ENCODE data around the gene DICER1. TPM values are rescaled to one million over a fixed set of nuclear protein-coding genes. Genes with fewer than 3 reads are reported as not detected.

DICER1 gene
- total RNA-seq, 1 experiment from 2014 or later = 32.7 TPM

DNA sequence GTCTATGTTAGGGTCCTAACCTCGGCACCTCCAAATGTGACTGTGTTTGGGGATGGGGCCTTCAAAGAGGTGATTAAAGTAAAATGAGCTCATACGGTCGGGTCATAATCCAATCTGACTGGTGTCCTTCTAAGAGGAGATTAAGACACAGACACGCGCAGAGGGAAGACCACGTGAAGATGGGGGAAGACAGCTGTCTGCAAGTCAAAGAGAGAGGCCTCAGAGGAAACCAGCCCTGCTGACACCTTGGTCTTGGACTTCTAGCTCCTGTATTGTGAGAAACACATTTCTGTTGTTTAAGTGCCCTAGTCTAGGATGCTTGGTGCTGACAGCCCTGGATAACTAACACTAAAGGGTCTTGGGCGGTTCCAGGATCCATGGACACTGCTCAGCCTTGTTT, 109.6 kb downstream of the DICER1 start:
- in situ Hi-C loops (cut with HindIII; ENCODE audit: low pct_unique_long_range_greater_than_20kb, low sequenced_read_pairs) (no loop called here), intact Hi-C loops (cut with micrococcal nuclease; ENCODE audit: unreplicated experiment) (no loop called here)
- TF ChIP-seq TCF7L2 (IDR thresholded peaks at IDR 0.05; ENCODE audit: low read depth, low read length) (no peak), POLR2AphosphoS5 (IDR thresholded peaks at IDR 0.05; ENCODE audit: low read depth, low read length) (no peak), SIN3A (IDR thresholded peaks at IDR 0.05; ENCODE audit: borderline replicate concordance, insufficient read depth, low read depth, low read length) (no peak)
- TF ChIP-seq, protein P1, sequence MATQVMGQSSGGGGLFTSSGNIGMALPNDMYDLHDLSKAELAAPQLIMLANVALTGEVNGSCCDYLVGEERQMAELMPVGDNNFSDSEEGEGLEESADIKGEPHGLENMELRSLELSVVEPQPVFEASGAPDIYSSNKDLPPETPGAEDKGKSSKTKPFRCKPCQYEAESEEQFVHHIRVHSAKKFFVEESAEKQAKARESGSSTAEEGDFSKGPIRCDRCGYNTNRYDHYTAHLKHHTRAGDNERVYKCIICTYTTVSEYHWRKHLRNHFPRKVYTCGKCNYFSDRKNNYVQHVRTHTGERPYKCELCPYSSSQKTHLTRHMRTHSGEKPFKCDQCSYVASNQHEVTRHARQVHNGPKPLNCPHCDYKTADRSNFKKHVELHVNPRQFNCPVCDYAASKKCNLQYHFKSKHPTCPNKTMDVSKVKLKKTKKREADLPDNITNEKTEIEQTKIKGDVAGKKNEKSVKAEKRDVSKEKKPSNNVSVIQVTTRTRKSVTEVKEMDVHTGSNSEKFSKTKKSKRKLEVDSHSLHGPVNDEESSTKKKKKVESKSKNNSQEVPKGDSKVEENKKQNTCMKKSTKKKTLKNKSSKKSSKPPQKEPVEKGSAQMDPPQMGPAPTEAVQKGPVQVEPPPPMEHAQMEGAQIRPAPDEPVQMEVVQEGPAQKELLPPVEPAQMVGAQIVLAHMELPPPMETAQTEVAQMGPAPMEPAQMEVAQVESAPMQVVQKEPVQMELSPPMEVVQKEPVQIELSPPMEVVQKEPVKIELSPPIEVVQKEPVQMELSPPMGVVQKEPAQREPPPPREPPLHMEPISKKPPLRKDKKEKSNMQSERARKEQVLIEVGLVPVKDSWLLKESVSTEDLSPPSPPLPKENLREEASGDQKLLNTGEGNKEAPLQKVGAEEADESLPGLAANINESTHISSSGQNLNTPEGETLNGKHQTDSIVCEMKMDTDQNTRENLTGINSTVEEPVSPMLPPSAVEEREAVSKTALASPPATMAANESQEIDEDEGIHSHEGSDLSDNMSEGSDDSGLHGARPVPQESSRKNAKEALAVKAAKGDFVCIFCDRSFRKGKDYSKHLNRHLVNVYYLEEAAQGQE (IDR thresholded peaks at IDR 0.05; ENCODE audit: insufficient read depth in 1 of 2, low read depth in 2 of 2, low read length in 1 of 2) = no peak
- TF ChIP-seq, protein P2, sequence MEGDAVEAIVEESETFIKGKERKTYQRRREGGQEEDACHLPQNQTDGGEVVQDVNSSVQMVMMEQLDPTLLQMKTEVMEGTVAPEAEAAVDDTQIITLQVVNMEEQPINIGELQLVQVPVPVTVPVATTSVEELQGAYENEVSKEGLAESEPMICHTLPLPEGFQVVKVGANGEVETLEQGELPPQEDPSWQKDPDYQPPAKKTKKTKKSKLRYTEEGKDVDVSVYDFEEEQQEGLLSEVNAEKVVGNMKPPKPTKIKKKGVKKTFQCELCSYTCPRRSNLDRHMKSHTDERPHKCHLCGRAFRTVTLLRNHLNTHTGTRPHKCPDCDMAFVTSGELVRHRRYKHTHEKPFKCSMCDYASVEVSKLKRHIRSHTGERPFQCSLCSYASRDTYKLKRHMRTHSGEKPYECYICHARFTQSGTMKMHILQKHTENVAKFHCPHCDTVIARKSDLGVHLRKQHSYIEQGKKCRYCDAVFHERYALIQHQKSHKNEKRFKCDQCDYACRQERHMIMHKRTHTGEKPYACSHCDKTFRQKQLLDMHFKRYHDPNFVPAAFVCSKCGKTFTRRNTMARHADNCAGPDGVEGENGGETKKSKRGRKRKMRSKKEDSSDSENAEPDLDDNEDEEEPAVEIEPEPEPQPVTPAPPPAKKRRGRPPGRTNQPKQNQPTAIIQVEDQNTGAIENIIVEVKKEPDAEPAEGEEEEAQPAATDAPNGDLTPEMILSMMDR (IDR thresholded peaks at IDR 0.05) = no peak
- CTCF ChIA-PET = no interaction called here
- H3K9me3 ChIP-seq (ENCODE audit: control insufficient read depth, insufficient read depth, low read depth, low read length) = no peaks in the 10 kb centered on the region
- no peak overlapping the region for H3K27ac ChIP-seq (ENCODE audit: low read length)
- H3K36me3 ChIP-seq (ENCODE audit: control insufficient read depth, insufficient read depth, low read length) = no peaks in the 10 kb centered on the region
- H3K4me3 ChIP-seq (ENCODE audit: low read depth in 2 of 2, low read length in 2 of 2) = no peak overlapping the region
- H3K27me3 ChIP-seq (ENCODE audit: control insufficient read depth, insufficient read depth, low read length) = no peaks in the 10 kb centered on the region
- ATAC-seq (no peak), DNase-seq (ENCODE audit: low read depth, low spot score) (no peak)
- POLR2A ChIA-PET = no interaction called here
- H3K4me1 ChIP-seq (ENCODE audit: control insufficient read depth, insufficient read depth, low read length) = no peaks in the 10 kb centered on the region
- no TSS peak for BruUV-seq (replicated peaks)

DNA sequence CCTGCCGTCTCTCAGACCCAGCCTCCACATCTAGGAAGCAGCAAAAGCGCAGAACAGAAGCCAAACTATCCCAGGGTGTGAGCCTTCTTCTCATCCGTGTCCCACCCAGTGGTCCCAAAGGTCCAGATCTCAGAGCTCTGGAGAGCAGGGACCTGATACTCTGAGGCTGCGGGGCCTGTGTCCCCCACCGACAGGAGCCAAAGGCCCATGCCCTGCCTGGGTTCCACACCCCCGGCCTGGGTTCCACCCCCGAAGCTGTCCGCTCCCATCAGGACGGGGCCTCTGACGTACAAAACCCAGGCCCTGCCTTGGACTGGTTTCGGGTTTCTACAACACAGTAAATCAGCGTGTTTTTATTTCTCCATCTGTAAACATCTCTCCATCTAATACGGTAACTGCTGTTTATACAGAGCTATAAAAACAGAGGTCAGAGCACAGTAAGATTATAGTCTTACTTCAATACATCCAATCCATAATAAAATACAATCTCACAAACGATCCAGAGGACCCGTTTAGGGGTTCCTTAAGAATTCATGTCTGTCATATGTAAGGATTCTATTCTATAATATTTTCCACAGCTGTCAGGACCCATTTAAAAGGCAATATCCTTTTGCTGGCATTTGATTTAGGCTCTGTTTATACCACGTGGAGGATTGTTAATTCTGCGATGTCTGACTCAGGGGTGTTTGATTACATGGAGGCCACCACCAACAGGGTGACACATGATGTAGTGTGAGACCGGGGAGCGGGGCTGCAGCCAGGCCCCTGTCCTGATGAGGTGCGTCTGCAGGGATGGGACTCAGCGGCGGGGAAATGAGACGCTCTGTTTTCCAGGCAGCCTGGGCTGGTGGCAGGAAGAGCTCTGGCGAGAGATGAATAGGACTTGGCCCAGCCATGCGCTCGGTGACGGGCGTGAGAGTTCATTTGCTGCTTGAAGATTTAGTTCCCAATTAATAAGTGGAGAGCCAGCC, 110.3 kb downstream of the DICER1 start:
- TF ChIP-seq TCF7L2 (IDR thresholded peaks at IDR 0.05; ENCODE audit: low read depth, low read length) = no peak
- TF ChIP-seq, protein P1 (IDR thresholded peaks at IDR 0.05; ENCODE audit: insufficient read depth in 1 of 2, low read depth in 2 of 2, low read length in 1 of 2) = no peak
- TF ChIP-seq POLR2AphosphoS5 (IDR thresholded peaks at IDR 0.05; ENCODE audit: low read depth, low read length) = no peak
- TF ChIP-seq, protein P2 (IDR thresholded peaks at IDR 0.05) = no peak
- no peak for TF ChIP-seq SIN3A (IDR thresholded peaks at IDR 0.05; ENCODE audit: borderline replicate concordance, insufficient read depth, low read depth, low read length)
- H3K9me3 ChIP-seq (ENCODE audit: control insufficient read depth, insufficient read depth, low read depth, low read length) = no peaks in the 10 kb centered on the region
- ATAC-seq (no peak), DNase-seq (ENCODE audit: low read depth, low spot score) (no peak)
- no peaks in the 10 kb centered on the region for H3K27me3 ChIP-seq (ENCODE audit: control insufficient read depth, insufficient read depth, low read length)
- in situ Hi-C loops (cut with HindIII; ENCODE audit: low pct_unique_long_range_greater_than_20kb, low sequenced_read_pairs) (no loop called here), intact Hi-C loops (cut with micrococcal nuclease; ENCODE audit: unreplicated experiment) (no loop called here)
- H3K36me3 ChIP-seq (ENCODE audit: control insufficient read depth, insufficient read depth, low read length) = no peaks in the 10 kb centered on the region
- no peak overlapping the region for H3K27ac ChIP-seq (ENCODE audit: low read length)
- no TSS peak for BruUV-seq (replicated peaks)
- CTCF ChIA-PET = no interaction called here
- no peaks in the 10 kb centered on the region for H3K4me1 ChIP-seq (ENCODE audit: control insufficient read depth, insufficient read depth, low read length)
- no peak overlapping the region for H3K4me3 ChIP-seq (ENCODE audit: low read depth in 2 of 2, low read length in 2 of 2)
- POLR2A ChIA-PET = interaction anchor here (0.5 kb wide), 1 partner anchor 313 kb away, joined by 7 read pairs; no protein-coding TSS in a partner anchor
